ENCODE results near the gene TMEM40. TPM values are rescaled to one million over a fixed set of nuclear protein-coding genes. Genes with fewer than 3 reads are reported as not detected.
A peak's percentile ranks its signal among the peaks of the same experiment; 100 is the strongest.

TMEM40 gene
- total and polyA plus RNA-seq, 2 of the 13 experiments (the other 11 are each of a cell fraction or from before 2014, with no cell fraction given): 0.16 TPM; not detected in 1

GRCh38 chr3:12700800-12701199 lies 58.3 kb downstream of the TMEM40 start:
- ATAC-seq (peak; percentile 28; the same call in 1 of the 3 replicates), FAIRE-seq (no peak), DNase-seq (ENCODE audit: low spot score) (no peak)
- Histone ChIP-seq H3K4me3 (replicated peaks in 1 of 3; ENCODE audit: insufficient read depth in 1 of 3, low read depth in 2 of 3, low read length in 3 of 3) (no peak overlapping the region), H3K4me2 (ENCODE audit: low read depth, low read length) (no peak overlapping the region), H3K4me1 (ENCODE audit: insufficient read depth, low read length) (peaks cover 25% of the 10 kb centered on the region; the same call in 1 of the 2 replicates), H3K36me3 (replicated peaks in 1 of 2; ENCODE audit: control insufficient read depth in 1 of 2, insufficient read depth in 2 of 2, low read length in 2 of 2) (no peaks in the 10 kb centered on the region), H3K79me2 (ENCODE audit: insufficient read depth, low read length) (no peaks in the 10 kb centered on the region), H3K27me3 (ENCODE audit: control insufficient read depth in 1 of 2, insufficient read depth in 2 of 2, low read length in 2 of 2) (peaks cover 0 to 6% of the 10 kb centered on the region in 2 experiments; a peak in 1 of 5 replicates), H3K27ac (ENCODE audit: extremely low read length, insufficient read depth, low read length) (no peak overlapping the region), H4K20me1 (ENCODE audit: insufficient read depth, low read length) (no peaks in the 10 kb centered on the region), H3K9me3 (ENCODE audit: low read length) (no peaks in the 10 kb centered on the region), H2AFZ (ENCODE audit: low read length) (no peak overlapping the region), H3K9ac (ENCODE audit: insufficient read depth, low read depth, low read length) (no peak overlapping the region)
- WGBS (ENCODE audit: low lambda C conversion rate): 3% methylated on average over 2 of the region's 2 CpGs
- ChIA-PET POLR2A (no interaction called here), CTCF (ENCODE audit: low intra/inter-chr PET ratio, low total read pairs) (no interaction called here)
- intact Hi-C loops (cut with micrococcal nuclease; ENCODE audit: unreplicated experiment): no loop called here
- in situ Hi-C loops (cut with HindIII; ENCODE audit: extremely low pct_ligation_motif_present, low pct_unique_long_range_greater_than_20kb): no loop called here
- no TSS peak for BruUV-seq (replicated peaks)
- TF ChIP-seq, protein P1, sequence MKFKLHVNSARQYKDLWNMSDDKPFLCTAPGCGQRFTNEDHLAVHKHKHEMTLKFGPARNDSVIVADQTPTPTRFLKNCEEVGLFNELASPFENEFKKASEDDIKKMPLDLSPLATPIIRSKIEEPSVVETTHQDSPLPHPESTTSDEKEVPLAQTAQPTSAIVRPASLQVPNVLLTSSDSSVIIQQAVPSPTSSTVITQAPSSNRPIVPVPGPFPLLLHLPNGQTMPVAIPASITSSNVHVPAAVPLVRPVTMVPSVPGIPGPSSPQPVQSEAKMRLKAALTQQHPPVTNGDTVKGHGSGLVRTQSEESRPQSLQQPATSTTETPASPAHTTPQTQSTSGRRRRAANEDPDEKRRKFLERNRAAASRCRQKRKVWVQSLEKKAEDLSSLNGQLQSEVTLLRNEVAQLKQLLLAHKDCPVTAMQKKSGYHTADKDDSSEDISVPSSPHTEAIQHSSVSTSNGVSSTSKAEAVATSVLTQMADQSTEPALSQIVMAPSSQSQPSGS (CRISPR knock-in tag; IDR thresholded peaks at IDR 0.05): no peak
- TF ChIP-seq, protein P2, sequence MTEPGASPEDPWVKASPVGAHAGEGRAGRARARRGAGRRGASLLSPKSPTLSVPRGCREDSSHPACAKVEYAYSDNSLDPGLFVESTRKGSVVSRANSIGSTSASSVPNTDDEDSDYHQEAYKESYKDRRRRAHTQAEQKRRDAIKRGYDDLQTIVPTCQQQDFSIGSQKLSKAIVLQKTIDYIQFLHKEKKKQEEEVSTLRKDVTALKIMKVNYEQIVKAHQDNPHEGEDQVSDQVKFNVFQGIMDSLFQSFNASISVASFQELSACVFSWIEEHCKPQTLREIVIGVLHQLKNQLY (CRISPR knock-in tag; IDR thresholded peaks at IDR 0.05): no peak
- no peak for TF ChIP-seq ZNF432 (CRISPR knock-in tag; IDR thresholded peaks at IDR 0.05; ENCODE audit: borderline replicate concordance)
- TF ChIP-seq ZNF652 (CRISPR knock-in tag; IDR thresholded peaks at IDR 0.05; ENCODE audit: borderline replicate concordance, low read depth): no peak
- TF ChIP-seq EEA1 (CRISPR knock-in tag; IDR thresholded peaks at IDR 0.05; ENCODE audit: borderline replicate concordance): no peak
- no peak for TF ChIP-seq TCF7L2 (IDR thresholded peaks at IDR 0.05; ENCODE audit: low read depth, low read length)
- no peak for TF ChIP-seq ATRX (CRISPR knock-in tag; IDR thresholded peaks at IDR 0.05; ENCODE audit: borderline replicate concordance)
- TF ChIP-seq E2F1 (CRISPR knock-in tag; IDR thresholded peaks at IDR 0.05): no peak
- no peak for TF ChIP-seq FOXO1 (CRISPR knock-in tag; IDR thresholded peaks at IDR 0.05)
- TF ChIP-seq TAF1 (CRISPR knock-in tag; IDR thresholded peaks at IDR 0.05): no peak
- no peak for TF ChIP-seq ZNF576 (CRISPR knock-in tag; IDR thresholded peaks at IDR 0.05)
- TF ChIP-seq ZNF784 (CRISPR knock-in tag; IDR thresholded peaks at IDR 0.05; ENCODE audit: borderline replicate concordance): no peak
- no peak for TF ChIP-seq ZNF639 (CRISPR knock-in tag; conservative IDR thresholded peaks at IDR 0.05)
